GM12892 (cell line): ENCODE data around the gene FAF1.

Experiments
- POLR2A ChIP-seq: IDR thresholded peaks from 2 replicates; pipeline ENCODE4 v1.6.1; 2011; ENCODE audit warnings: low read depth, low read length, control low read depth
- POLR2AphosphoS5 ChIP-seq: IDR thresholded peaks from 2 replicates; pipeline ENCODE4 v1.6.1; 2011; ENCODE audit warnings: low read depth, low read length, control low read depth
- TAF1 ChIP-seq: IDR thresholded peaks from 2 replicates; pipeline ENCODE4 v1.6.1; 2011; ENCODE audit warnings: low read depth, mild to moderate bottlenecking, control low read depth, low read length, borderline replicate concordance

DNA sequence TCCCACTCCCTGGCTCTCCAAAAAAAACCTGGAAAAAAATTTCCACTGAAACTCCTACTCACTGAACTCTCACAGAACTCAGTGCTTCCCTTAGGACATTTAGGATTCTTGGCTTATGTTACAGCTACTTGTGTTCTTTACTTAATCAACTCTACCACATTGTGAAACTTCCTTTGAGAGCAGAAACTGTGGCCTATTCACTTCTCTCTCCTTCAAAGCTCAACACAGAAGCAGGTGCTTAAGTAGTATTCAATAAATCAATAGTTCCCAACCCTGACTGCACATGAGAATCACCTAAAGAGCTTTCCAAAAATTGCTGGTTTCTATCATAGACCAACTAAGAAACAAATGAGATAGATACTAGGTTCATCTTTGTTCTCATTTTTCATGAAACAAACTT lies 468.9 kb downstream of the FAF1 start:
- TF ChIP-seq POLR2A (no peak), POLR2AphosphoS5 (no peak), TAF1 (no peak)
